GM18526 (cell line): Measurements from ENCODE around the gene EME2.

ENCODE experiments used
- POLR2A ChIP-seq: IDR thresholded peaks from 3 replicates; pipeline ENCODE4 v1.6.1; 2011; ENCODE audit not compliant: insufficient read length; ENCODE audit errors: extremely low read depth

Gene EME2

DNA sequence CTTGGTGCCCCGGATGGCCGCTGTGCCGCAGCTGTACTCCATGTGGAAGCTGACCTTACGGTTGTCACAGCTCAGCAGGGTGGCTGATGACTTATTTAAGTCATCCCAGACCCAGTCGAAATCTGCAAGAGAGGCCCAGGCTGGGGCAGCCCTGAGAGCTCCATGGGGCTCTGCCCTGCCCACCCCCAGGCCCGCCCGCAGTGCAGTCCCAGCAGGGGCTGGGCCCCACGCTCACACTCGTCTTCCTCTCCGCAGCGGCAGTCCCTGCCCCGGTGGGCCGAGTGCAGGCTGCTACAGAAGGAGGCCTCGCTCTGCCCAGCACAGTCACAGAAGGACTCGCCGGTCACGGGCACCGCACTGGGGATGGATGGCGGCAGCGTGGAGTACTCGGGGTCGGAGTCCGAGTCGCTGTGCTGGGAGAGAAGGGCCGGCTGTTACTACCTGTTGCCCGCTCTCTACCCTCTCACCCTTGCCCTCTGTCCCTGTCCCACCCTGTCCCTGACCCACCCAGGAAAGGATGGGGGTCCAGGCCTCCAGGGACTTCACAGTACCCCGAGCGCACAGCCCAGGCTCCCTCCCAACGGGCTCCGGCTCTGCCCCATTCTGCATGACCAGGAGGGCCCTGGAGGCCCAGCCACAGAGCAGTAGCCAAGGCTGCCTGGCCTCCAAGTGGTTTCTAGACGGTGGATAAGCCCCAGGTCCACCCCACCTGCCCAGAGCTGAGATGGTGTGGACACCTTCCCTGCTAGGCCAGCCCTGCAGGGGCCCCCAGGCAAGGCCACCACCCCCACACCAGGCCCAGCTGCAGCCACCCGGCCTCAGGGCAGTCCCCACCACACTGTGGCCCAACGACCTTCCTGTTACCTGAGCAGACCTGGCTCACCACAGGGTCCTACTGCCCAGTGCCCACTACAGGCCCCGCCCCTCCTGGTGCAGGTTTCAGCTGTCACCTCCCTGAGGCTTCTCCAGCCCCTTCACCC, 5.9 kb downstream of the EME2 start:
- no peak for TF ChIP-seq POLR2A

DNA sequence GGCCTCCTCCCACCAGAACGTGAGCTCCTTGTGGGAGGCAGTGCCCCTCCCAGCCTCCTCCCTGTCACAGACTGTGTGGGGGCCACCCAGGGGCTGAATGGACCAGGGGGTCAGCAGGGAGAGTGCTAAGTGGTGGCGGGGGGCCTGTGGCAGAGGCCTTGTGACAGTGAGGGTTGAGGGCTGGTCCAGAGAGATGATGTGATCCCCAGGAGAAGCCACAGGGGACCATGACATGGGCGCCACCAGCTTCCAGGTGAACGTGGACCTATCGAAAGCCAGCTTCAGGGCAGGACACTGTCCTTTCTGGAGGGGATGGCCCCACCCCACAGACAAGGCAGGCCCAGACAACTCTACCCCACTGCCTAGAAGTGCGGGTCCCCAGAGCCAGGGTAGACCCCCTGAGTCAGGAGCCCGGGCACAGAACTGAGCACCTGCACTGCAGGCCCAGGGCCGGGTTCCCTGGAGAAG, 6.7 kb downstream of the EME2 start:
- TF ChIP-seq POLR2A = no peak

DNA sequence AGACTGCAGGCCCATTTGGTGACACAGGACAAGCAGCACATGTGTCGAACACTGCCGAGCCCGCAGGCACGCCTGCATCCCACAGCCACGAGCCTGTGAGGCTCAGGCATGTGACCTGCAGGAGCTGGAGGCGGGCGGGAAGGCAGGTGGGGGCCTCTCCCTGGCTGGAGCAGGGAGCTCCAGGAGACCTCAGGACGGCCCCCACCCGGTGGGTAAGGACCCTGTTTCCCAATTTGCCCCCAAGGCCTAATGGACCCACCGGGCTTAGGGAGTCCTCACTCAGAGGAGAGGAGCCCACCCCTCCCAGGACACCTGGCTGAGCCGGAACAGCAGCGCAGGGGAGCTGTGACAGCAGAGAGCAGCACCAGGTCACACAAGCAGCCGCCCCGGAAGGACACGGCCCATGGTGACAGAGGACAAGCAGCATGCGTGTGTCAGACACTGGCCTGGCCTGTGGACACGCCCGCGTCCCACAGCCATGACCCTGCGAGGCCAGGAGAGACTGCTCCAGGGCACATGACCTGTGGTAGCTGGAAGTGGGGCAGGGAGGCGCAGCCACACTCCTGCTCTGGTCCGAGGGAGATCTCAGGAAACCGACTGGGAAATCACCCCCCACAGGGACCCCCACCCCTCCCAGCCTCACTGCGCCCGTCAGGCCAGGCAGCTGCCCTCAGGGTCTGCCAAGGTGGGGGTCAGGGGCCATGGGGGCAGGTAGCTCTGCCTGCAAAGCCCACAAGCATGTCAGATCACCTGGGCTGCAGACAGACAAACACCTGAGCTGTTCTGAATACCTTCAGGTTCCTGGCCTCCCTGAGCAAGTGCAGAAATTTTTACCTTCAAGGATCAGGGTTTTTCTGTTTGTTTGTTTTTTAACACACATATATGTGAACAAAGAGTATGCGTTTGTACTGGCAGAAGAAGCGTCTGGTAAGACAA, 7.4 kb downstream of the EME2 start:
- TF ChIP-seq POLR2A = no peak

DNA sequence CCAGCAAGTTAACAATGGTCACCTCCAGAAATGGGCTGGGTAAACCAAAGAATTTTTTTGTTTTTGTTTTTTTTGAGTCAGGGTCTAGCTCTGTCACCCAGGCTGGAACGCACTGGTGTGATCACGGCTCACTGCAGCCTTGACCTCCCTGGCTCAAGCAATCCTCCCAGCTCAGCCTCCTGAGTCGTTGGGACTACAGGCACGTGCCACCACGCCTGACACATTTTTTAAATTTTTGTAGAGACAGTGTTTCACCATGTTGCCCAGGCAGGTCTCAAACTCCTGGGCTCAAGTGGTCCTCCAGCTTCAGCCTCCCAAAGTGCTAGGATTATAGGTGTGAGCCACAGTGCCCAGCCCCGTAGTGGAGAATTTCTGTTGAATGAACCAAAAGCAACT, 8.1 kb downstream of the EME2 start:
- no peak for TF ChIP-seq POLR2A

DNA sequence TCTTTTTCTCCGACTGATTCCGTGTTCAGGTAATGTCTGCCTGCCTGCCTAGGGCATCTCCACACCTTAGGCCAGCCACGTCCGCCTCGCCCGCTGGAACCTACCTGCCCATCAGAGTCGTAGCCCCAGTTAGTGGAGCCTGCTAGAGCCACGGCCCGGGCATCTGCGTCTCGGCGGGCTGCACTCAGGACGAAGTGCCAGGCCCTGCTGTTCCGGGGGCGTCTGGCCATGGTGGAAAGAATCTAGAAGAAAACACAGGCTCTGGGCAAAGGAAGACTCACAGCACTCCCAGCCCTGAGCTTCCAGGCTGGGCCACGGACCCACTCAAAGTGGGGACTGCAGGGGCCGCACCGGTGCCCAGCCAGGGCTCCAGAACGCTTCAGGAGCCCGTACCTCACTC, 8.6 kb downstream of the EME2 start:
- TF ChIP-seq POLR2A = no peak

DNA sequence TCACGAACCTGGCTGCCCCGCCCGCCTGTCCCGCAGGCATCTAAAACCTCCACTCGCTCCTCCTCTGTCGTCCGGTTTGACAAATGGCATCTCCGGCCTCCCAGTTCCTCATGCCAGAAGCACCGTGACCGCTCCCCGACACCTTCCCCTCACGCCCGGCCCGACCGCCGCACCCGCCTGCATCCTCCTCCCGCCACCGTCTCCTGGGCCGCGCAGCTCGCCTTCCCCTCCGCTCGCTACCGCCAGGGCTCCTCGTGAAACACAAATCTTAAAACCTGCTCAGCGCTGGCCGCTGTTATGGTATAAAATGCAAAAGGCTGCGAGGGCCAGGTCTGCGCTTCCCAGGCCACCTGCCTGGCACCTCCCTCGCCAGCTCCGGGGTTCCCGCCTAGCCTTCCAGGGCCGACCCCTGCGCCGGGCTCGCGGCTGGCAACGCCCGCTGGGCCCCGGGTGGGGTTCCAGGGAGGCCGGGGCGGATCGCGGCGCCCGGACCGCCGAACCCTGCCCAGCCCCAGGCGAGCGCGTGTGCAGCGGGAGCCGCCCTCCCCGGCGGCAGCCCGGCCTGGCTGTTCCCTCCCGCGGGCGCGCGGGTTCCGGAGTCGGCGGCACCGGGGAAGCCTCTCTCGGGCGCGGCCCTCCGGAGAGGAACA, 9.3 kb downstream of the EME2 start:
- no peak for TF ChIP-seq POLR2A

DNA sequence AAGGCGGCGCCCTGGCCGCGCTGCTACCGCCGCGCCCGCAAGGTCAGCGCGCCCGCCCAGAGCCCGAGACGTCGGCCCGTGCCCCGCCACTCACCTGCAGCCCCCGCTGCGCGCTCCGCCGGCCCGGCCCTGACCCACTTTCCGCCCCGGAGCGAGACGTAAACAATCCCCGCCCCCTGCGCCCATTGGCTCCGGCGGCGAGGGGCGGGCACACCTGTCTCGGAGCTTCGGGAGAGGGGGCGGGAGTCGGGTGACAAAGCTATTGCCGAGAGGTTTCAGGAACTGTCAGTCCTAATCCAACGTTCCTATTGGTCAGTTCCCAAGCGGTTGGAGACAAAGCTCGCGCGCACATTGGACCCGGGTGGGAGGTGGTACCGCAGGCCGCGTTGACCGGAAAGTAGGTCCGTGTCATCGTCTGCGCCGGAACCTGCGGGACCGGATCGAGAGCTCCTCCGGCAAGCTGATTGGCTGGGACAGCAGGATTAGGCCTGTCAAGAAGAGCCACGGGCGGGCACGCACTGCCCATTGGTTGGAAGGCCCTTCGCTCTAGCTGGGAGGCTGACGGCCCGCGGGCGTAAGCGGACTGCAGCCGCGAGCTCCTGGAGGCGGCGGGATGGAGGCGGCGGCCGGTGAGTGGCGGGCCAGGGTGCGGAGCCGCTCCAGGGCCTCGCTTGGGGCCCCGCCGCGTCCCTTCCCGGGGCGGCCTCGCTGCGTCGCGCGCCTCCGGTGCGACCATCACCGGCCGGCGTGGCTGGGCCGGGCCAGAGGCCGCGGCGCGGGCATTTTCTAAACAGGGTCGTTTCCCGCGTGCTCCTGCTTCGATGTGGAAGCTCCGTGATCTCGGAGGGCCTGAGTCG, 10.0 kb downstream of the EME2 start, which contains the start of the genes NUBP2 and SPSB3:
Gene NUBP2 (plus strand): TSS at position 553 of the 857 bp plus-strand sequence. CDS start 61 bp downstream, at position 614.
Gene SPSB3 (minus strand): TSS at position 164 of the 857 bp plus-strand sequence. CDS start 1,088 bp downstream, outside the sequence.
- TF ChIP-seq POLR2A = peak; percentile 70

DNA sequence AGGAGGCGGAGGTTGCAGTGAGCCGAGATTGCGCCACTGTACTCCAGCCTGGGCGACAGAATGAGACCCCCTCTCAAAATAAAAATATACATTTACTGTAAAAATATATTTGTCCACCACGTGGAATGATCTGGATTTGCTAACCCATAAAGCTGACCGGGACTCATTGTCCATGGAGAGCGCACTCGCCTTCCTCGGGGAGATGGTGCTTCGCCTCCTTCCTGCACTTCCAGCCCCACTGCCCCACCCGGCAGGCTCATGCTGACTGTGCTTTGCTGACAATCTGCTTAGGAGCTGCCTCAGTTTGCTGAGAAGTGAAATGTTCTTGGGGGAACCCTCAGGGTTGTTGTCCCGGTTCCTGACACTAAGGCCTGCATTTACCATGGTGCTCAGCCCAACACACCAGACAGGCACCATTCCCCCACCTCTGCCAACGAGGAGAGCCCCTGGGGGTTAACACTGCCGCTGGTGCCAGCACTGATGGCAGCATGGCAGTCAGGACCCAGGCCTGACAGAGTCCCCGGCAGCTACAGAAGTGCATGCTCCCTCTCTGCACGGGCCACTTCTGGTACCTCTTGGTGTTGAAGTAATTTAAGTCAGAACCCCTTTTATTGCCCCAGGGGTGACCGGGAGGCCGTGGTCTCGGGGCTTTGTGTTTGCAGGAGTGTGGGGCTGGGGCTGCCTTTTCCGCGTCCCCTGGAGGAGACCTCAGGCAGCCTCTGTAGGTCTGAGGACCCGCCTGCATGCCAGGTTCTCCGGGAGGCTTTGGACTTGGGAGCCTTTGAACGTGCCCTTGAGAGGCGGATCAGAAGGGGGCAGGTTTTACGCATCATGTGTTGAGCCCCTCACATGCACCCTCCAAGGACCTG, 12.6 kb downstream of the EME2 start:
- TF ChIP-seq POLR2A = no peak

DNA sequence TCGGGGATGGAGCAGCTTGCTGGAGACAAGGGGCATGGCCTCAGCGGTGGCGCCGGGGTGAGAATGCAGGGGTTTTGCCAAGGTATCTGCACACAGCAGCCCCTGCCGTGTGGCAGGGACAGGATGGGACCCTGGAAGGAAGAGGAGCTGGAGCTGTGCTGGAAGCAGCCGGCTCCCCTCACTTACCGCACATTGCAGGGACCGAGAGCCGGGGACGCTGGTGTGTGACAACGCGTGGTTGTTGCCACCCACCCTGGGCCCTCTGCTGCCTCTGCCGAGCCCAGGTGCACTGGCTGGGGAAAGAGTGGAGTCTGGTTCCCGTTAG, 13.2 kb downstream of the EME2 start:
- TF ChIP-seq POLR2A = no peak

DNA sequence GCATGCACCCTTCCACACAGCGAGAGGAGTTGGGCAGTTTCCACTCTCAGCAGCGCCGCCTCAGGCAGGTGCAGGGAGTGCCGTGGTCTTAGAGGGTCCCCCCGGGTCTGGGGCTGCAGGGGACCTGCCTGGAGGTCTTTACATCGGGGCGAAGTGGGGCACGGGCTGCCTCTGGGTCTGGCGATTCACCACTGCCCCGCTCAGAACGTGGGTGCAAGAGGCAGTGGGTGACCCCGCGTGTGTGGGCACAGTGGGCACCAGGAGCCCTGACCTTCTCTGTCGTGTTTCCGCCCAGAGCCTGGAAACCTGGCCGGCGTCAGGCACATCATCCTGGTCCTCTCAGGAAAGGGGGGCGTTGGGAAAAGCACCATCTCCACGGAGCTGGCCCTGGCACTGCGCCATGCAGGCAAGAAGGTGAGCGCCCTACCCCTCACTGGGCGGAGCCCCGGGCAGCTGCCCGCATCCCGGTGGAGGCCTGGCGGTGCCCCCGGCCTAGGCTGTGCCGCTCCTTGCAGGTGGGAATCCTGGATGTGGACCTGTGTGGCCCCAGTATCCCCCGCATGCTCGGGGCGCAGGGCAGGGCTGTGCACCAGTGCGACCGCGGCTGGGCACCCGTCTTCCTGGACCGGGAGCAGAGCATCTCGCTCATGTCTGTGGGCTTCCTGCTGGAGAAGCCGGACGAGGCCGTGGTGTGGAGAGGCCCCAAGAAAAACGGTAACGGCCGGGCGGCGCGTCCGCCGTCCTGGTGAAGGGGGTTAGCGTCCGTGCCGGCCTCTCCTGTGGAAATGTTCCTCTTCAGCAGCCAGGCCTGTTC, 13.8 kb downstream of the EME2 start:
- no peak for TF ChIP-seq POLR2A

DNA sequence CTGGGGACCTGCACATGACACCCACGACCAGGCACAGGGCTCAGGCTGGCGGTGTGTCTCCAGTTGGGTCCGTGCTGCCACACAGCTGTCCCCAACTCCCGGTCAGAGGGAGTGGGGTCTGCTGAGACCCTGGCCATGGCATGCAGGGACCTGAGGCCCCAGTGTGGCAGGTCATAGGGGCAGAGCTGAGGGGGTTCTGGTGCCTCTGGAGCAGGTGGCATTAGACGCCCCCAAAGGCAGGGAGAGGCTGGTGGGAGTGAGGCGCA, 14.4 kb downstream of the EME2 start:
- no peak for TF ChIP-seq POLR2A

DNA sequence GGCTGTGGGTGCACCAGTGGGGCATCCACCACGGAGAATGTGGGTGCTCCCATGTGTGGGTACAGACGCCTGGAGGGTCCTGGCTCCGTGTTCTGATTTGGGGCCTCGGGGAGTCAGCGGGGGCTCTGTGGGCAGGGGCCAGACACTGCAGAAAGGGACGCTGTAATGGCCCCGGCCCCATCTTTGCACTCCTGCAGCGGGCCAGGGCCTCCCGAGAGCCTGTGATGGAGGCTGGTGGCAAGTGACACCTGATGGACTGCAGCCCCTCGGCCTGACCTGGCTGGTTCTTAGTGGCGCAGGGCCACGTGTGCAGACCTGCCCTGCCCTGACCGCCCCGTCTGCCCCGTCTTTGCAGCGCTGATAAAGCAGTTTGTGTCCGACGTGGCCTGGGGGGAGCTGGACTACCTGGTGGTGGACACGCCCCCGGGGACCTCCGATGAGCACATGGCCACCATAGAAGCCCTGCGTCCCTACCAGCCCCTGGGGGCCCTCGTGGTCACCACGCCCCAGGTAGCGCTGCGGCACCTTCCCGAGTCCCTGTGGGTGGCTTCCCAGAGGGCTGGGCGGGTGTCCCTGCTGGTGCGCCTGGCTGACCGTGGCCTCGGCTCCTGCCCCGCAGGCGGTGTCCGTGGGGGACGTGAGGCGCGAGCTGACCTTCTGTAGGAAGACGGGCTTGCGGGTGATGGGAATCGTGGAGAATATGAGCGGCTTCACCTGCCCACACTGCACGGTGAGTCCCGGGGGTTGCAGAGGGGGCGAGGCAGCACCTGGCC, 14.9 kb downstream of the EME2 start:
- no peak for TF ChIP-seq POLR2A
